Activated CD8-positive, alpha-beta memory T cell treated with anti-CD3 and anti-CD28 coated beads for 48 hours (primary cell): ENCODE measurements around the gene OR52K2.
"Not testable (repeated sequence)": the region's sequence is repeated elsewhere in the genome, so short reads cannot be mapped to it uniquely, and the experiment has no call there.

Experiments used
- DNase-seq, 3 experiments: peaks; one replicate each; pipeline ENCODE4 v3.0.0-alpha.2; 2020; ENCODE audit warnings: low read depth in 2 of 3, low spot score in 2 of 3

OR52K2 gene

DNA sequence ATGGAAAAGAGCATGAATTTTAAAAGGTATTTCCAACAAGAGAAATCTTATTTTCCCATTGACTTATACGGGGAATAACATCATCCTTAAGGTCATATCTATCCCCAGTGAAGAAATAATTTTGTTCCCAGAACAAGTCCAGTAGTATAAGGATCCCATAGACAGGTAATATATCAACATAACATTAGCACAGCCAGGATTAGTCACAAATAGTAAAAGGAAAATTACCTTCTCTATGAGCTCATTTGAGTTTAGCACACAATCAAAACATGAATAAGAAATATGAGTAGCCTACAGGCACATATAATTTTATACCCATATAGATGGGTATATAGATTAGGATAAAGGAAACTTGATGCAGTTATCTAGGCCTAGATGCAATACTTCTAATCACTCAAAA is 30.5 kb downstream of the OR52K2 start:
- DNase-seq = no peak

DNA sequence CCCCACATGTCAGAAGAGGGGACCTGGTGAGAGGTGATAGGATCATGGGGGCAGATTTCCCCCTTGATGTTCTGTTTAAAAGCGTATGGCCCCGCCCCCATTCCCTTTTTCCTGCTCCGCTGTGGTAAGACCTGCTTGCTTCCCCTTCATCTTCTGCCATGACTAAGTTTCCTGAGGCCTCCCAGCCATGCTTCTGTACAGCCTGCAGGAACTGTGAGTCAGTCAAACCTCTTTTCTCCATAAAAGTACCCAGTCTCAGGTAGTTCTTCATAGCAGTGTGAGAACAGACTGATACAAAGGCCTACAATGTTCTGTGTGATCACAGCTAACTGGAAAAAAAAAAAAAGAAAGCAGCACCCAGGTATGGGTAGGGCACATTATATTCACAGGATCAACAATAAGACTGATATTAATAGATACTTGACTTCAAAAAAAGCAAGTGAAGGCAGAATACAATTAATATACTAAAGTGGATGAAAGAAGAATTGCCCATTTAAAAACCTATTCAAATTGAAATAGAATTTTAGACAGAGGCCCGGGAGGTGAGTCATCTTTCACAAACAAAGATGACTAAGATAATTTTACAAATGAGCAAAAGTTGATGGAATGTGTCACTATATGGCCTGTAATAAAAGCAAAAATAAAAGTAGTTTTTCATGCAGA is 31.6 kb downstream of the OR52K2 start:
- DNase-seq = no peak

DNA sequence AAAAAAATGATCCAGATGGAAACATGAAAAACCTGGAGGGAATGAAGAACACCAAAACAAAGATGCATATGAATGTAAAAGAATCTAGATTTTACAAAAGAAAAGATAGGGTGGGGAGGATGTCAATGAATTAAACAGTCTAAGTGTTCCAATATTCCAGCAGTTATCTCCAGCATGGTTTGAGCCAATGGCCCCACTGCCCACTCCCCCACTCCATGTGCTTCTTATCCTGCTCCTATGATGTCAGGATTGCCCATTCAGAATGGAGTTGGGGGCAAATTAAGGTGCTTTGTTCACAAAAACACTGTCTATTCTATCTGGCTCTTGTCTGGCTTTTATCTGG is 32.1 kb downstream of the OR52K2 start:
- DNase-seq = no peak

DNA sequence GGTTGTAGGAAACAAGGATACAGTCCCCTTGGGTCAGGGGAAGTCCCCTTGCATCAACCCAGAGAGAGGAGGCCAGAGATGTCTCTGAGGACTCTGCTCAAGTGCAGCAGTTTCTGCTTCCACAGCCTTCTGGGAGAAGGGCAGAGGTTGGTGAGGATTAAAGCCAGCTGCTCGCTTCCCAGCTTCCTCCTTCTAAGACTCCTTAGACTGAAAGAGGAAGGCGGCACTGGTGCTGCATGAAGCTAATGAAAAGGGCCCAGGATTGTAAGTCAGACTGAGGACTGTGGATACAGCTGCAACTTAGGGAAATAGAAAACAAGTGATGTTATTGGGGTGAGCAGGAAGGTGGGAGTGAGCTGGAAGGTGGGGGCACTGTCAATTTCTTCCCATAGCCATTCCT is 33.4 kb downstream of the OR52K2 start, which contains the start of gene OR52K1:
TSS of gene OR52K1 (plus strand) at position 202 of the 400 bp plus-strand sequence. CDS start 6,255 bp downstream, outside the sequence.
- no peak for DNase-seq

DNA sequence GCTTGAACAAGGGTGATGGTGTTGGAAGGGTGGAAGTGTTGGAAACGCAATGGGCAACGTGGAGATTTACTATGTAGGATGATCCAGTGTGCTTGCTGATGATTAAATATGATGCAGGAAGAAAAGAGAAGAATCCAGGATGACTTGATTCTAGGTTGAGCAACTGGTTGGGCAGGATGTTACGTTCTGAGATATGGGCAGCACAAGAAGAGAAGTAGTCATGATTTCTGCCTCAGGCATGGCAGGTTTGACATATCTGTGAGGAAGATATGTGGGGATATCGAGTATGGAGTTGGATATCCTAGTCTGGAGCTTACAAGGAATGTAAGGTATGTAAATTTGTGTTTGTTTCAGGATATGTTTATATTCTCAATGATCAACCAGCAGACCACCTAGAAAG is 35.2 kb downstream of the OR52K2 start:
- DNase-seq = no peak

DNA sequence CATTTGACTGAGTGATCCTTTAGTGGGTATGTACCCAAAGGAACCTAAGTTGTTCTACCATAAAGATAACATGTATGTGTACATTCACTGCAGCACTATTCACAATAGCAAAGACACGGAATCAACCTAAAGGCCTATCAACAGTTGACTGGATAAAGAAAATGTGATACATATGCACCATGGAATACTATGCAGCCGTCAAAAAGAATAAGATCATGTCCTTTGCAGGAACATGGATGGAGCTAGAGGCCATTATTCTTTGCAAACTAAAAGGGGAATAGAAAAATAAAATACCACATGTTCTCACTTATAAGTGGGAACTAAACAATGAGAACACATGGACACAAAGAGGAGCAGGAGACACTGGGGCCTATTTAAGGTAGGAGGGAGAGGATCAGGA is 42.3 kb downstream of the OR52K2 start:
- not testable (repeated sequence) for DNase-seq

DNA sequence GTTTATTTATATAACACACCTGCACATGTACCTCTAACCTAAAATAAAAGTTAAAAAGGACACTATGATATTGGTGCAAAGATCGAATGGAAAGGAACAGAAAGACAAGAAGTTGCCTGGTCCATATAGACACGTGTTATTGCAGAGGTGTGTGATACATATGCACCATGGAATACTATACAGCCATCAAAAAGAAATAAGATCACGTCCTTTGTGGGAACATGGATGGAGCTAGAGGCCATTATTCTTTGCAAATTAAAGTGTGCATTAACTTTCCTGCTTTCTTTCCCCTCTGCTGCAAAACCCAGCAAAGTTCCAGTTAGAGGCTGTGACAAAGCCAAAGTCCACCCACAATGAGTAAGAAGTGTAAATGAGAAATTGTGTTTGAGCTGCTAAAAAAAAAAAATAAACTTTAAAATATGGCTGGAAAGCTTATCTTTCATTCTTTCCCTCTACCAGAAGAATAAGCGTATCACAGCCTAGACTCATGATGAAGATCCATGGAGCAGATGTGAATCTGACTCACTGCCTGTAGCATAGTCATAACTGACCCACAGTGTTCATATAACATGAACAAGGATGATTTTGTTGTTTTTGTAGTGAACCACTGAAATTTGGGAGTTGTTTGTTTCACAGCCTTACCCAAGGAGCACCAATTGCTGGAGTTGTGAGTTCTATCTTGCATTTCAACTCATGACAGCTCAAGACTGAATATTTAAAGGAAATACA is 42.9 kb downstream of the OR52K2 start:
- no peak for DNase-seq

DNA sequence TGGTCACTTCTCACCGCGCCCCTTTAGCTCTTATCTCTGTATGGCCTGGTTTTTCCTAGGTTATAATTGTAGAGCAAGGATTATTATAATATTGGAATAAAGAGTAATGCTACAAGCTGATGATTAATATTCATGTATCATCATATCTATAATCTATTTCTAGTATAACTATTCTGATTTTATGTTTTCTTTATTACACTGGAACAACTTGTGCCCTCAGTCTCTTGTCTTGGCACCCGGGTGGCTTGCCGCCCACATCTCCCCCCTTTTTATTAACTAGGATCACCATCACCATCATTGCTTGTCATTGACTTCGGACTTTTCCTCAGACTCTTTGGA is 44.4 kb downstream of the OR52K2 start:
- no peak for DNase-seq

DNA sequence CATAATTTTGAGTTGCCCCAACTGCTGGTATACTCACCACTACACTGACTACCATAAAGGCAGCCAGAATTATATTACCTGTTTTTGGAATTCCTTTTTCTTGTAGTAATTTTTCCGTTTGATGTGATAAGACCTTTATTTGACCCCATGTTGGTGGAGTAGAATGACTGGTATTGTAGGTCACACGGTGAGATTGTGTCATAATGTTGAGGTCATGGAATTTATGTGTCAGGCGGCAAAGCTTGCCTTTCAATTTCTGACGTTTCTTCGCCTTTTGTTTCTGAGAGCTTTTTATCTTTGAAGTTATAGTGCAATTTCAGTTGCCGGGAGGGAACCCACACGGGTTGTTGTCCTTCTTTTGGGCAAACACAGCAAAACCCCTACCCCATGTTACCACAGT is 46.4 kb downstream of the OR52K2 start:
- no peak for DNase-seq

DNA sequence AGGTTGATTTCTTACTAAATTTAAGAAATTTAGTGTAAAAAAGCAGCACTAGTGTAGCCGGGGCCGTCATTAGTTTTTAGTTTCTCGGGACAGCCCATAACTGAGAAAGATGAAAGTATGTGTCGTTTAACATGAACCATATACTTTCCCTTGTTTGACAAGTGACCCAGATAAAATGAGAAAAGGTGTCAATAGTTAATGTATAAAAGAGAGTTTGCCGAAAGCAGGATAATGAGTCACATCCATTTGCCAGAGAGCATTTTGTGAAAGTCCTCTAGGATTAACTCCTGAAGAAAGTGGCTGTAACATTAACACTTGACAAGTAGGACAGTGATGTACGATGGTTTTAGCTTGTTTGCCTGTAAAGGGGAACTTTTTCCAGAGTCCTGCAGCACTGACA is 46.9 kb downstream of the OR52K2 start:
- DNase-seq = no peak

DNA sequence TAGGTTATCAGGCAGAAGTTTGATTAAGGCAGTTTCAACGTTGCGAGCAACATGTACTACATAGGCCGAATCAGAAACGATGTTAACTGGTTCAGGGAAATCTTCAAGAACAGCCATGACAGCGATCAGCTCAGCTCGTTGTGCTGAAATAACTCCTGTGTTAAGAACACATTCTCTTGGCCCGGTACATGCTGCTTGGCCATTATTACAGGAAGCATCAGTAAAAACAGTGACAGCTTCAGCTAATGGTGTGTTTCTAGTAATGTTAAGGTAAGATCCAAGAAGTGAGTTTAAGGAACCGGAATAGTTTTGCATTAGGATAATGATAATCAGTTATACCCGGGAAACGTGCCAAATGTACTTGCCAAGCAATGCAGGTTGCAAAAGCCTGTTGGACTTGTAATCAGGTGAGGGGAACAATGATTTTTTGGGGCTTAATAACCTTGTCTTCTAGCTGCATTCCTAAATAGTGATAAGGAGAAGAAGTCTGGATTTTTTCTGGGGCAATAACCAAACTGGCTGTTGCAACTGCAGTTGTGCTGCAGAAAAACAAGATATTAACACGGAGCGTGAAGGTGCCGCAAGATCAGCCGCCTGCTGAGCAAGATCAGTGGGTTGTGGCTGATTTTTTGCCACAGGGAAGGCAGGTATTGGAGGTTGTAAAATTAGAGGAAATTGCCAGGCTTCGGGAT is 47.6 kb downstream of the OR52K2 start:
- DNase-seq = no peak
